Measurements from ENCODE around the gene HDGFL2. TPM values are rescaled to one million over a fixed set of nuclear protein-coding genes. Genes with fewer than 3 reads are reported as not detected.
A peak's percentile ranks its signal among the peaks of the same experiment; 100 is the strongest.
"Not testable (repeated sequence)": the region's sequence is repeated elsewhere in the genome, so short reads cannot be mapped to it uniquely, and the experiment has no call there.

The HDGFL2 gene
- total and polyA plus RNA-seq, 10 donors, result 23.2 to 136 (median 28.3) TPM

DNA sequence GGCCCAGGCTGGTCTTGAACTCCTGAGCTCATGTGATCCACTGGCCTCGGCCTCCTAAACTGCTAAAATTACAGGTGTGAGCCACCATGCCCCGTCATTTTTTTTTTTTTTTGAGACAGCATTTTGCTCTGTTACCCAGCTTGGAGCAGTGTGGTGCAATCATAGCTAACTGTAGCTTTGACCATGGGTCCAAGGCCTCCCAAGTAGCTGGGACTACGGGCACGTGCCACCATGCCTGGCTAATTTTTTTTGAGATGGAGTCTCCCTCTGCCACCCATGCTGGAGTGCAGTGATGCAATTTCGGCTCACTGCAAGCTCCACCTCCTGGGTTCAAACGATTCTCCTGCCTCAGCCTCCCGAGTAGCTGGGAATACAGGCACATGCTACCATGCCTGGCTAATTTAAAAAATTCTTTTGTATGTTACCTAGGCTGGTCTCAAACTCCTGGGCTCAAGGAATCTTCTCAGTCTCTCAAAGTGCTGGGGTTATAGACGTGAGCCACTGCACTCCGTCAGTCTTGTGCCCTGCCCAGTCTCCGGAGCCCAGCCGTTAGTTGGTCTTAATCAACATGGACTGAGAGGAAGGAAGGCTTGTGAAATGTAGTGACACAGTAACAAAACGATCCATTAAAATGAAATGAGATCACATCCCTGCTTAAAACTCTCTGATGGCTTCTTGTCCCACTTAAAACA lies 69.2 kb downstream of the HDGFL2 start:
- peaks cover 0 to 52% (median 0%) of the 10 kb centered on the region in 7 donors for H3K27me3 ChIP-seq (replicated peaks in 1 of 7)
- H3K27ac ChIP-seq, result peak overlapping the region in 7 of 8 donors; percentile 78 to 95 (median 87)
- intact Hi-C loops (cut with DNase I; ENCODE audit: low total_unique reads), result no loop called here
- TF ChIP-seq CTCF (IDR thresholded peaks at IDR 0.05 in 8 of 11, conservative IDR thresholded peaks at IDR 0.05 in 3 of 11) (no peak), POLR2AphosphoS5 (IDR thresholded peaks at IDR 0.05) (peak in 1 of 3 donors; percentile 56)
- peaks cover 0 to 86% (median 47%) of the 10 kb centered on the region in 6 donors for H3K4me1 ChIP-seq
- peaks cover 0 to 27% (median 0%) of the 10 kb centered on the region in 6 donors for H3K36me3 ChIP-seq
- H3K4me3 ChIP-seq, result peak overlapping the region in 2 of 8 donors; percentile 24 to 59
- peaks cover 0 to 12% (median 9%) of the 10 kb centered on the region in 8 donors for H3K9me3 ChIP-seq
- WGBS, 5 donors, result 36 to 70% (median 57%) methylated on average over 12 of the region's 12 CpGs
- DNase-seq, result peak; percentile 80

GRCh38 chr19:4541806-4542145 lies 69.7 kb downstream of the HDGFL2 start:
- H3K36me3 ChIP-seq, result peaks cover 0 to 31% (median 0%) of the 10 kb centered on the region in 6 donors
- intact Hi-C loops (cut with DNase I; ENCODE audit: low total_unique reads); DNase-seq: not testable (repeated sequence)
- peaks cover 0 to 12% (median 9%) of the 10 kb centered on the region in 8 donors for H3K9me3 ChIP-seq
- H3K4me3 ChIP-seq, result peak overlapping the region in 1 of 8 donors; percentile 59
- peaks cover 0 to 47% (median 0%) of the 10 kb centered on the region in 7 donors for H3K27me3 ChIP-seq (replicated peaks in 1 of 7)
- WGBS, 5 donors, result 60 to 89% (median 71%) methylated on average over 12 of the region's 12 CpGs
- H3K27ac ChIP-seq, result peak overlapping the region in 7 of 8 donors; percentile 78 to 95 (median 87)
- H3K4me1 ChIP-seq, result peaks cover 0 to 83% (median 46%) of the 10 kb centered on the region in 6 donors

- Histone ChIP-seq H3K36me3 (peaks cover 0 to 31% (median 2%) of the 10 kb centered on the region in 6 donors), H3K9me3 (peaks cover 0 to 12% (median 9%) of the 10 kb centered on the region in 8 donors), H3K27me3 (replicated peaks in 1 of 7) (peaks cover 0 to 40% (median 0%) of the 10 kb centered on the region in 7 donors), H3K4me1 (peaks cover 0 to 83% (median 45%) of the 10 kb centered on the region in 6 donors), H3K27ac (peak overlapping the region in 7 of 8 donors; percentile 78 to 95 (median 87)), H3K4me3 (peak overlapping the region in 4 of 8 donors; percentile 20 to 56 (median 28))
- 41 to 75% (median 58%) methylated on average over 41 to 77 of the region's 77 CpGs for WGBS, 5 donors
- TF ChIP-seq POLR2A (IDR thresholded peaks at IDR 0.05), result no peak
- TF ChIP-seq POLR2AphosphoS5 (IDR thresholded peaks at IDR 0.05), result peak in 1 of 3 donors; percentile 55
- intact Hi-C loops (cut with DNase I; ENCODE audit: low total_unique reads), result no loop called here
- peak; percentile 82 for DNase-seq
Observed at GRCh38 chr19:4542896-4543841, 71.1 kb downstream of the HDGFL2 start.

- Histone ChIP-seq H3K27me3 (replicated peaks in 1 of 7) (peaks cover 0 to 33% (median 0%) of the 10 kb centered on the region in 7 donors), H3K4me1 (peaks cover 0 to 83% (median 44%) of the 10 kb centered on the region in 6 donors), H3K36me3 (peaks cover 0 to 37% (median 7%) of the 10 kb centered on the region in 6 donors), H3K27ac (peak overlapping the region in 7 of 8 donors; percentile 78 to 95 (median 87)), H3K9me3 (peaks cover 0 to 12% (median 9%) of the 10 kb centered on the region in 8 donors), H3K4me3 (peak overlapping the region in 3 of 8 donors; percentile 20 to 56 (median 30))
- intact Hi-C loops (cut with DNase I; ENCODE audit: low total_unique reads), result no loop called here
- DNase-seq, result peak; percentile 84
- TF ChIP-seq POLR2AphosphoS5 (IDR thresholded peaks at IDR 0.05) (peak in 1 of 3 donors; percentile 72), POLR2A (IDR thresholded peaks at IDR 0.05) (no peak)
- 78 to 93% (median 87%) methylated on average over 16 to 87 of the region's 87 CpGs for WGBS, 5 donors
Observed at GRCh38 chr19:4543842-4544647, 71.9 kb downstream of the HDGFL2 start.

All from spleen (tissue), 11 donors.